ENCODE measurements around the gene ACAN. TPM values are rescaled to one million over a fixed set of nuclear protein-coding genes. Genes with fewer than 3 reads are reported as not detected.

The ACAN gene
- total RNA-seq, 2 donors from 2014 or later, result 1.6 TPM; not detected in 1

DNA sequence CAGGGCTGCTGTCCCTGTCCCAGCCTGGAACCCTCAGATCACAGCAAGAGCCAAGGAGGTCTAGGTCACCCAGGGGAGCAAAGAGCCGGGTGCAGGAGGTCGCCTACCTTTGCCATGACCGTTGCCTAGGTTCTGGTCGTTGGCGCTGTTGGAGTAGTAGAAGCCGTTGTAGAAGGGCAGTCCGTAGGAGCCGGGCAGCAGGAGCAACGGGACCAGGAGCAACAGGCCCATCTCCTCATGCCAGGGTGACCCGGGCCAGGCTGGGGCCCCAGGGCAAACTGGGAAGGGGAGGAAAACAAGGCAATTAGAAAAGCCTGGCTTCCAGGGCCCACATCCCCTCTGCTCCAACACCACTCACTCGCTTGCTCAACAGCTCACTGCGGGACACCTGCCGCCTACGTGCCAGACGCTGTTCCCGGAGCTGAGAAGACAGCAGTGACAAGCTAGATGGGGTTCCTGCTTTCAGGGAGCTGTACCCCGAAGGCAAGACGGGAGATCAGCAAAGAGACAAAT is 83.9 kb downstream of the ACAN start:
- no peaks in the 10 kb centered on the region for H3K27me3 ChIP-seq
- TF ChIP-seq, protein P1, sequence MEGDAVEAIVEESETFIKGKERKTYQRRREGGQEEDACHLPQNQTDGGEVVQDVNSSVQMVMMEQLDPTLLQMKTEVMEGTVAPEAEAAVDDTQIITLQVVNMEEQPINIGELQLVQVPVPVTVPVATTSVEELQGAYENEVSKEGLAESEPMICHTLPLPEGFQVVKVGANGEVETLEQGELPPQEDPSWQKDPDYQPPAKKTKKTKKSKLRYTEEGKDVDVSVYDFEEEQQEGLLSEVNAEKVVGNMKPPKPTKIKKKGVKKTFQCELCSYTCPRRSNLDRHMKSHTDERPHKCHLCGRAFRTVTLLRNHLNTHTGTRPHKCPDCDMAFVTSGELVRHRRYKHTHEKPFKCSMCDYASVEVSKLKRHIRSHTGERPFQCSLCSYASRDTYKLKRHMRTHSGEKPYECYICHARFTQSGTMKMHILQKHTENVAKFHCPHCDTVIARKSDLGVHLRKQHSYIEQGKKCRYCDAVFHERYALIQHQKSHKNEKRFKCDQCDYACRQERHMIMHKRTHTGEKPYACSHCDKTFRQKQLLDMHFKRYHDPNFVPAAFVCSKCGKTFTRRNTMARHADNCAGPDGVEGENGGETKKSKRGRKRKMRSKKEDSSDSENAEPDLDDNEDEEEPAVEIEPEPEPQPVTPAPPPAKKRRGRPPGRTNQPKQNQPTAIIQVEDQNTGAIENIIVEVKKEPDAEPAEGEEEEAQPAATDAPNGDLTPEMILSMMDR (IDR thresholded peaks at IDR 0.05), result no peak
- TF ChIP-seq POLR2A (IDR thresholded peaks at IDR 0.05), result no peak
- DNase-seq, result no peak
- no peaks in the 10 kb centered on the region for H3K4me1 ChIP-seq
- no peak overlapping the region for H3K4me3 ChIP-seq
- 71 to 81% methylated on average over 13 to 18 of the region's 18 CpGs for WGBS, 2 donors
- ATAC-seq, result no peak
- no peaks in the 10 kb centered on the region for H3K36me3 ChIP-seq (replicated peaks in 1 of 2; ENCODE audit: insufficient read depth in 1 of 2, low read depth in 2 of 2)
- no peaks in the 10 kb centered on the region for H3K9me3 ChIP-seq
- intact Hi-C loops (cut with DNase I), result no loop called here
- no peak overlapping the region for H3K27ac ChIP-seq

DNA sequence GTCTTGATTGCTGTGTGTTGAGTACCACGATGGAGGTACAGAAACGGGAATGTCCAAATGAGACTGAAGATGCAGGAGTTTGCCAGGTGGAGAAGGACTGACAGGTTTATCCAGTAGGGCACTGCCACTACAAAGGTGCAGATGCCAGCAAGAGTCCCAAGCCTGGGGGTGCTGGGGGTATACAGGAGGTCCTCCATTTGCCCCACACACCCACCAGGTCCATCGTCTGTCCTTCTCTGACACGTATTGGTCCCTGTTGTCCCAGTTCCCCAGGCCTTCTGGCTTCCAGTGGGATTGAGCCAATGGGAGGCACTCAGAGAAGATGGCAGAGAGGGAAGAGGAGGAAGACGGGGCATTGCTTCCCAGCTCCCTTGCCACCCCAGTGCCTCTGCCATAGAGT is 85.5 kb downstream of the ACAN start:
- Histone ChIP-seq H3K9me3 (no peaks in the 10 kb centered on the region), H3K36me3 (replicated peaks in 1 of 2; ENCODE audit: insufficient read depth in 1 of 2, low read depth in 2 of 2) (no peaks in the 10 kb centered on the region), H3K27me3 (no peaks in the 10 kb centered on the region), H3K4me3 (no peak overlapping the region), H3K4me1 (no peaks in the 10 kb centered on the region), H3K27ac (no peak overlapping the region)
- ATAC-seq (no peak), DNase-seq (no peak)
- TF ChIP-seq, protein P1 (IDR thresholded peaks at IDR 0.05), result no peak
- no peak for TF ChIP-seq POLR2A (IDR thresholded peaks at IDR 0.05)
- intact Hi-C loops (cut with DNase I), result no loop called here
- 55 to 78% methylated on average over 5 of the region's 5 CpGs for WGBS, 2 donors

DNA sequence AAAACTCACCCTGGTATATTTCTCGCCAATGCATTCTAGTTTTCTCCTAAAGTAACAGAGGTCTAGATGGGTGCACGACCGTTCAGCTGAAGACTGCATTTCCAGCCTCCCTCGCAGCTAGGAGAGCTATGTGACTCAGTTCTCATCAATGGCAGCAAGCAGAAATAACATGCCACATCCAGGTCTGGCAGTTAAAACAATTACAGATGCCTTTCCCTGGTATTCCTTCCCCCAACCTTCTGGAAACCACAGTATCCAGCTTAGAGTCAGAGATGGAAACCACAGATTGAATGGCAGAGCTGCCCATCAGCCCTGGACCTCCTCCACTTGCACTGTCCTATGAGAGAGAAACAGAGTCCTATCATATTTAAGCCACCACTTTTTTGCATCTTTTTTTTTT is 87.3 kb downstream of the ACAN start:
- 62 to 68% methylated on average over 4 of the region's 4 CpGs for WGBS, 2 donors
- H3K27ac ChIP-seq, result no peak overlapping the region
- intact Hi-C loops (cut with DNase I), result no loop called here
- H3K36me3 ChIP-seq (replicated peaks in 1 of 2; ENCODE audit: insufficient read depth in 1 of 2, low read depth in 2 of 2), result no peaks in the 10 kb centered on the region
- no peak overlapping the region for H3K4me3 ChIP-seq
- peaks cover 15% of the 10 kb centered on the region for H3K4me1 ChIP-seq
- DNase-seq, result no peak
- H3K9me3 ChIP-seq, result no peaks in the 10 kb centered on the region
- TF ChIP-seq, protein P1 (IDR thresholded peaks at IDR 0.05), result no peak
- no peak for TF ChIP-seq POLR2A (IDR thresholded peaks at IDR 0.05)
- H3K27me3 ChIP-seq, result peaks cover 0 to 17% of the 10 kb centered on the region in 2 donors
- no peak for ATAC-seq

DNA sequence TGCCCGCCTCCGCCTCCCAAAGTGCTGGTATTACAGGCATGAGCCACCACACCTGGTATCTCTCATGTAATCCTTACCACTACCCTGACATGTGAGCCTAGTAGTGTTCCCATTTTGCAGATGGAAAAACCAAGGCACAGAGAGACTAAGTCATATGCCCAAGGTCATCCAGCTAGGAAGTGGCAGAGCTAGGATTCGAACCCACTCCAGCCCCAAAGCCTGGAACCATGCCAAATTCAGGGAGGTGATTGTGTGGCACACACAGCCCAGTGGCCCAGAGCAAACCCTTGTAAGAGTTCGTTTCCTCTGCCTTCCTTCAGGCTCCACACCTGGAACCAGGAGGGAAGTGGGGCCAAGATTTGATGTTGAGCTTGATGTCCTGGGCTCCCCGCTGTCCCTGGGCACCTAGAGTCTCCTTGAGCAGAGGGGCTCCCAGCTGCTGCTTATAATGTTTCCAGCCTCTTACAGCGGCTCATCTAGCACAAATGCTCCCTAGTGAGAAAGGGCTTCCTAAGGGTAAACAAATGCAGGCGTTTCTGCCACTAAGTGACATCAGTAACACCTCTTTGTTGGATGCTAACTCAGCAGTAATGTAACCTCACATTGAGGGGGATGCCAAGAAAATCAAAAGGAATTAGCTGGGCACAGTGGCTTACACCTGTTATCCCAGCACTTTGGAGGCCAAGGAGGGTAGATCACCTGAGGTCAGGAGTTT is 88.5 kb downstream of the ACAN start:
- peaks cover 0 to 17% of the 10 kb centered on the region in 2 donors for H3K27me3 ChIP-seq
- no peak overlapping the region for H3K4me3 ChIP-seq
- no peak overlapping the region for H3K27ac ChIP-seq
- TF ChIP-seq POLR2A (IDR thresholded peaks at IDR 0.05), result no peak
- H3K9me3 ChIP-seq, result no peaks in the 10 kb centered on the region
- DNase-seq, result no peak
- intact Hi-C loops (cut with DNase I), result no loop called here
- H3K36me3 ChIP-seq (replicated peaks in 1 of 2; ENCODE audit: insufficient read depth in 1 of 2, low read depth in 2 of 2), result no peaks in the 10 kb centered on the region
- peaks cover 17% of the 10 kb centered on the region for H3K4me1 ChIP-seq
- no peak for ATAC-seq
- 62 to 68% methylated on average over 7 of the region's 7 CpGs for WGBS, 2 donors

DNA sequence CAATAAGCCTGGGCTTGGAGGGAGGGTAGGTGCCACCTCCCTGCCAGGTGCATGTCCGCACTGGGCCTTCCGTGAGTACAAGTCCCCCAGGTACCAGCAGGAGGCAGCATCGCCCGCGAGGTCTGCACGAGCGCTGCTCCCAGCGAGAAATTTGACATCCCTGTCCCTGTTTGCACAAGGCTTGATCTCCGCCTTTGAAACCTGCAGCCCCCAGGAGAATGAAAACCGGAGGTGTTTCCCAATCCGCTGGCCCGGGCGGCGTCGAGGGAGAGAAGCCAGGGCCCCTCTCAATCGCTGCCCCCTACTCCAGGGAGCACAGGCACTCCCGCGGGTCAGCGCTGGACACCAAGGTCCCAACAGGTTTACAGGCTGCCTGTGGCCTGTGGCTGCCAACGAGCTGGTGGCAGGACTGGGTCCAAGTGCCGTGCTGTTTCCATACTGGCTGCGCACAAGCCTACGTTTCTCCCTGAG is 91.1 kb downstream of the ACAN start:
- Histone ChIP-seq H3K9me3 (no peaks in the 10 kb centered on the region), H3K27me3 (peaks cover 0 to 17% of the 10 kb centered on the region in 2 donors), H3K36me3 (replicated peaks in 1 of 2; ENCODE audit: insufficient read depth in 1 of 2, low read depth in 2 of 2) (no peaks in the 10 kb centered on the region), H3K27ac (no peak overlapping the region), H3K4me1 (peaks cover 27% of the 10 kb centered on the region), H3K4me3 (no peak overlapping the region)
- WGBS, 2 donors, result 0 to 2% methylated on average over 4 to 23 of the region's 23 CpGs
- ATAC-seq (peak; percentile 51), DNase-seq (peak; percentile 50 to 69 (median 64))
- TF ChIP-seq, protein P1 (IDR thresholded peaks at IDR 0.05), result peak; percentile 26 to 55 (median 47)
- TF ChIP-seq POLR2A (IDR thresholded peaks at IDR 0.05), result no peak
- intact Hi-C loops (cut with DNase I), result no loop called here
